GM10248 (cell line): ENCODE data around the gene COL19A1.

Source experiments
- CTCF ChIA-PET: fragments of 300-600 bp; sonication (Branson Sonifier 250); formaldehyde crosslinking; extraction: SDS; loops from one replicate; lab custom pipeline; 2021; ENCODE audit warnings: antibody characterized with exemption; lab: Yijun Ruan, JAX
- POLR2A ChIA-PET: fragments of 350-650 bp; sonication (Branson Sonifier 250); formaldehyde crosslinking; extraction: SDS; loops from one replicate; lab custom pipeline; 2020; ENCODE audit warnings: antibody characterized with exemption; lab: Yijun Ruan, JAX
- DNase-seq: peaks from one replicate; pipeline ENCODE4 v3.0.0; 2012; ENCODE audit errors: extremely low spot score
- TF ChIP-seq, protein P1 (sequence below): IDR thresholded peaks from 2 replicates; pipeline ENCODE4 v1.5.1; 2012; ENCODE audit warnings: mild to moderate bottlenecking, low read depth; ENCODE audit errors: extremely low read depth, missing control alignments, control extremely low read depth

Gene COL19A1

DNA sequence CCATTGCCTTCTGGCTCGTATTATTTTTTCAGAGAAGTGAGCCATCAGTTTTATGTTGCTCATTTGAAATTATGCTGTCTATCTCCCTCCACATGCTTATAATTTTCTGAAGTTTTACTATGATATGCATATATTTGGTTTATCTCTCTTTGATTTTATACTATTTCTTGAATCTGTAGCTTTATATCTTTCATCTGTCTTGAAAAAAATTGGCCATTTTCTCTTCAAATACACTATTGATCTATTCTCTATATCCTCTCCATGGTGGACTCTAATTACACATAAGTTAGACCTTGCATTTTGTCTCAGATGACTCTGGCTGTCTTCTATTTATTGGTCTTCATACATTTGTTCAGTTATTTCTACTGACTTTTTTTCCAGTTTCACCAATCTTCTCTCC, 13.7 kb upstream of the COL19A1 start:
- POLR2A ChIA-PET = no interaction called here
- CTCF ChIA-PET = no interaction called here
- no peak for DNase-seq
- TF ChIP-seq, protein P1, sequence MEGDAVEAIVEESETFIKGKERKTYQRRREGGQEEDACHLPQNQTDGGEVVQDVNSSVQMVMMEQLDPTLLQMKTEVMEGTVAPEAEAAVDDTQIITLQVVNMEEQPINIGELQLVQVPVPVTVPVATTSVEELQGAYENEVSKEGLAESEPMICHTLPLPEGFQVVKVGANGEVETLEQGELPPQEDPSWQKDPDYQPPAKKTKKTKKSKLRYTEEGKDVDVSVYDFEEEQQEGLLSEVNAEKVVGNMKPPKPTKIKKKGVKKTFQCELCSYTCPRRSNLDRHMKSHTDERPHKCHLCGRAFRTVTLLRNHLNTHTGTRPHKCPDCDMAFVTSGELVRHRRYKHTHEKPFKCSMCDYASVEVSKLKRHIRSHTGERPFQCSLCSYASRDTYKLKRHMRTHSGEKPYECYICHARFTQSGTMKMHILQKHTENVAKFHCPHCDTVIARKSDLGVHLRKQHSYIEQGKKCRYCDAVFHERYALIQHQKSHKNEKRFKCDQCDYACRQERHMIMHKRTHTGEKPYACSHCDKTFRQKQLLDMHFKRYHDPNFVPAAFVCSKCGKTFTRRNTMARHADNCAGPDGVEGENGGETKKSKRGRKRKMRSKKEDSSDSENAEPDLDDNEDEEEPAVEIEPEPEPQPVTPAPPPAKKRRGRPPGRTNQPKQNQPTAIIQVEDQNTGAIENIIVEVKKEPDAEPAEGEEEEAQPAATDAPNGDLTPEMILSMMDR = no peak

GRCh38 chr6:69861986-69862385, 4.4 kb upstream of the COL19A1 start:
- POLR2A ChIA-PET = no interaction called here
- CTCF ChIA-PET = interaction anchor here (2.8 kb wide), 1 partner anchor 65 kb away, joined by 8 read pairs; the partner anchor contains the start of gene LMBRD1
- TF ChIP-seq, protein P1 = no peak
- no peak for DNase-seq

- POLR2A ChIA-PET = no interaction called here
- CTCF ChIA-PET = interaction anchor here (1.0 to 2.2 kb wide), 3 partner anchors 12 to 245 kb away, joined by 3 to 7 read pairs (median 4); partner anchors contain the start of gene LMBRD1
- DNase-seq = no peak
- TF ChIP-seq, protein P1 = no peak
Observed at GRCh38 chr6:69863766-69864165, 2.6 kb upstream of the COL19A1 start.

DNA sequence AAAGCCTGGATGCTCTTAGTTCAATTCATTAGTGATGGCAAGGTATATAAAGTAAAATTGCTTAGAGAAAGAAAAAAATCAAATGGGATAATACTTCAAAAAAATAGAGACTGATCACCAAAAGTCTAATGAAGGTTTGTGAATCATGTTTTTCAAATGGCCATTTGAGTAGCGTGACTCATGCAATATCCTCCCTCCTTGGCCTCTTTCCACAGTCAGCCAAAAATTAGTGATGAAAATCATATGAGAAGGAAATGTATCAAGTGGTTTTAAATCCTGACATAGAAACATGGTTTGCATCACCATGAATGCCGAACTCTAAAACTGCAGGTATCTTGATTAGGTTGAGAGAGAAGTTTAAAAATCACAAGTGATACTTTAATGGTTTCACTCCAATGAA, 1.2 kb upstream of the COL19A1 start:
- TF ChIP-seq, protein P1 = no peak
- no peak for DNase-seq
- CTCF ChIA-PET = interaction anchor here (0.9 to 2.8 kb wide), 7 partner anchors 11 to 73 kb away, joined by 3 to 7 read pairs (median 4); no protein-coding TSS in a partner anchor
- POLR2A ChIA-PET = no interaction called here

GRCh38 chr6:69866770-69867638, 648 bp downstream of the COL19A1 start:
- CTCF ChIA-PET = interaction anchor here (0.7 to 2.8 kb wide), 20 partner anchors 9 to 240 kb away, joined by 3 to 11 read pairs (median 4); partner anchors contain the start of gene LMBRD1
- TF ChIP-seq, protein P1 = peak; percentile 19
- DNase-seq = peak; percentile 71
- POLR2A ChIA-PET = interaction anchor here (1.3 kb wide), 1 partner anchor 15 kb away, joined by 5 read pairs; no protein-coding TSS in a partner anchor

DNA sequence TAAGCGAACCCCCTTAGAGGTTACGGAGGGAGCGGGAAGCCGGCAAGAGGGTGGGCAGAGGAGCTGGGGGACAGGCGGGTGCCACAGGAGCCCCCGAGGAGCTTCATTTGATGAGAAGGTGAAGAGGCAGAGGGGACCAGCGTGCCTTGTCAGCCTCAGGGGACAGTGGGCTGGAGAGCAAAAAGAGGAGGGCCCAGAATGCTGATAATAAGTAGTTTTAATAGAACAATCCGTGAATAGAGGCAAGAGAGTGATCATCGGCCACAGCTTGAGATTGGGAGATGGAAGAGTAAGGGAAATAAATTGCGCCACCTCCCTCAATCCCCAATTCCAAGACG, 1.3 kb downstream of the COL19A1 start:
- DNase-seq = no peak
- TF ChIP-seq, protein P1 = no peak
- POLR2A ChIA-PET = interaction anchor here (1.3 kb wide), 1 partner anchor 14 kb away, joined by 5 read pairs; no protein-coding TSS in a partner anchor
- CTCF ChIA-PET = interaction anchor here (0.7 to 2.8 kb wide), 16 partner anchors 8 to 240 kb away, joined by 3 to 11 read pairs (median 4); no protein-coding TSS in a partner anchor
